HG02840 (cell line): ENCODE results near the gene ADAM30.
"Not testable (repeated sequence)": the region's sequence is repeated elsewhere in the genome, so short reads cannot be mapped to it uniquely, and the experiment has no call there.

Source experiments
- ATAC-seq: cut with Tn5 transposase; IDR thresholded peaks from one replicate; pipeline ENCODE4 v1.9.1; 2021; ENCODE audit warnings: mild to moderate bottlenecking, moderate library complexity, moderate number of reproducible peaks; ENCODE audit not compliant: unreplicated experiment, low FRiP score

Gene ADAM30

GRCh38 chr1:119879510-119880434 lies 16.5 kb downstream of the ADAM30 start:
- ATAC-seq = no peak

- ATAC-seq = no peak
Observed at GRCh38 chr1:119878171-119878570, 18.1 kb downstream of the ADAM30 start.

- ATAC-seq = no peak
Observed at GRCh38 chr1:119874186-119874585, 22.1 kb downstream of the ADAM30 start.

DNA sequence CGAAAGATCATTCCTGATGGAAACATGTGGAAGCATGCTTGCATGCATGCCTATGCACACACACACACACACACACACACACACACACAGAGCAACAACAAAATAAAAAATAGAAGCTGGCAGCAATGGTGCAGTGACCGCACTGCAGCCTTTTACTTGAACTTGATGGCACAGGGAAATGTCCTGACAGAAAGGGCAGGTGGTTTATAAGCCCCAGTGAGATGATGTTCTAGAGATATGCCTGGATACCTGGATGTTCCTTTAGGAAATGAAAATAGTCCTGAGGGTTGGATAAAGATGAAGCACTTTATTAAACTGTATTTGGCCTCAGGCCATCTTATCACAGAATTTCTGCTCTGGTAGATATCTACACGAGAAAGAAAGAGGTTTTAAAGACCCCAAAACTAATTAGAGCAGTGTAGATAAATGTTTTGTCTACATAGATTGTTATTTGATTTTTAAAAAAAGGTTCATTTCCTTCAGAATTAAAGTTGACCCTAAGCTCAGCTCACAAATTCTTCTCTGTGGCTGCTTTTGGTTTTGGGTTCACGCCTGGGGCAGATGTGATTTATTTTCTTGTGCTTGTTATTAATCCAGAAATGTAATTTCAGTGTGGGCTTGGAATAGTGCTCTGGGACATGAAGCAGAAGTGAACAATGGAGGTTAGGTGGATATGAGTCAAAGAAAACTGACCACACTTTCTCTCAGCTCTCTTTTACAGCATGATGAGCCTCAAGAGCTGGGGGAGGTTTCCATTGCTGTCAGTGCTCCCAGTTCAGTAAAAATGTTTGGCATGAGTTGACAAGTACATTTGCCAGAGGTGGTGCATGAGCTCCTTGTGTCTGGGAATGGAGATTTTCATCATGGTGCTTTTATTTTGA lies 22.9 kb downstream of the ADAM30 start:
- ATAC-seq = no peak

GRCh38 chr1:119871881-119872280 lies 24.4 kb downstream of the ADAM30 start:
- ATAC-seq = no peak

DNA sequence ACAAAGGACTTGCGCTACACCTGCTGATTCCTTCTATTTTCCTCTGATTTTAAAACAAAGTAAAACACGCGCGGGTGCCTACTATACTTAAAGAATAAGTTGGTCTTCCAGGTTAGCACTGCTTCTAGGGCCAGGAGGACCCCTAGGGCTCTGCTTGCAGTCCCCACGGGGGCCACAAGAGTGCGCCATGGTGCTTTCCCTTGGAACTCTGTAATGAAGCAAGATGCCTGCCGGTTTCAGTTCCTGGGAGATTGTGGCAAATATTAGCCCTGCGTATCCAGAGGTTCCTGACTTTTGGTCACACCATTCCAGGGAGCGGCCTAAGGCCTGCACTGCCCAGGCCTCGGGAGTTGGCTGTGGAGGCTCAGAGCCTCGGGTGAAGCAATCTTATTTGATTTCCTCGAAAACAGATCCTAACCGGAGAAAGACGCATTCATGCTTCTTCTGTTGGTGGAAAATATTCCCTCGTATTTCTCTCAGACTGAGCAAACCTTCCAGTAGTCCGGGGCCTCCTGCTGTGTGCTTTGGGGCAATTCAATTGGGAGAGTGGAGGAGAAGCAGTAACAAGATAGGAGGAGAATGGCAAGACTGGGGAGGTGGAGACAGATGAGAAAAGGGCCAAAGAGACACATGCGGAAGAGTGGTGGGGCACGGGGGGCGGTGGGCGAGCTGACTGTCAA lies 25.3 kb downstream of the ADAM30 start:
- no peak for ATAC-seq

- no peak for ATAC-seq
Observed at GRCh38 chr1:119869995-119870394, 26.3 kb downstream of the ADAM30 start.

DNA sequence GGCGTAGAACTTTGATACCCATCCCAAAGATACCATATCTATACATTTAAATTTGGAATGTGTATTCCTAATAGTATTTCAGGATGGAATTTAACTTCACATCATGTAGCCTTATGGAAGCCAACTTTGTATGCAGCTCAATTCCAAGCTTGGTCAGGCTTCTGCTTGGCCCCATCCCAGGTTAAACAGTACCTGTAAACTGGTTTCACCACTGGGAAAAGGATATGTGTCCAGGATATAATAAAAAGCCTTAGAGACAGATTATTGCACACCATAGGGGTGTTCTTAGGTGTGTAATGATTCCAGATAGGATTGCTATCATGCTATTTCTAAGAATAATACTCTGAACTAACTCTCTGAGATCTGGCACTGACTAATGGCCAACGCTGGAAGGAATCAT lies 28.1 kb downstream of the ADAM30 start:
- ATAC-seq = no peak

DNA sequence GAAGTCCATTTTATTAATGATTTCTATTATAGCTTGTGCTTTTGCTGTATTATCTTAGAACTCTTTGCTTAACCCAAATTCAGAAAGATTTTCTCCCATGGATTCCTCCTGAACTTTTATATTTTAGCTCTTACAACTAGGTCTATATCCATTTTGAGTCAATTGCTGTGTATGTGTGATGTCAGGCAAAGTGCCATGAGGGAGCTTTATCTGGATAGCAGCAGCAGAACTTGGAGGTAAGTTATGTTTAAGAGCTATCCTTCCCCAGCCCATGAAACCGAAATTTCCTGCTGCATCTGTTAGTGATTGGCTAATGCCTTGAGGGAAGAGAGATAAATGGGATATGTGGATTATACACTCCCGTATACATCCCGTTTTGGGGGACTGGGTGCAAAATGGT lies 29.9 kb downstream of the ADAM30 start:
- ATAC-seq = no peak

GRCh38 chr1:119865627-119866026 lies 30.7 kb downstream of the ADAM30 start:
- no peak for ATAC-seq

GRCh38 chr1:119862276-119862675 lies 34.0 kb downstream of the ADAM30 start:
- ATAC-seq = no peak

DNA sequence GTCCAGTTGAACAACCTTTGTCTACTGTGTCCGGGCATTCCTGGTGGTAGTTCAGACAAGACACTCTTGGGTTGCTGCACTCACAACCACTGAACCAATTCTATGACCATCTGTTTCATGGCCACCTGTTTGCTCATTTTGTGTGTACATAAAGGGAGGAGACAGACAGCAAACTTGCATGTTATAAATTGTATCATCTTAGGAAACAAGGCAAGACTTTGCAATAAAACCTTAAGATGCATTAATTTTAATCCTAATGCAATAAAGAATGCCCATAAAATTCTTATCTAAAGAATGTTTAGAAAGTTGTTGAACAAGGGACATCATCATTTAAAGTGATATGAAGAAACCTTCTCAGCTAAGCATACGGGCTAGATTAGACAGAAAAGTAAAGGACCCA lies 34.8 kb downstream of the ADAM30 start:
- ATAC-seq = no peak

DNA sequence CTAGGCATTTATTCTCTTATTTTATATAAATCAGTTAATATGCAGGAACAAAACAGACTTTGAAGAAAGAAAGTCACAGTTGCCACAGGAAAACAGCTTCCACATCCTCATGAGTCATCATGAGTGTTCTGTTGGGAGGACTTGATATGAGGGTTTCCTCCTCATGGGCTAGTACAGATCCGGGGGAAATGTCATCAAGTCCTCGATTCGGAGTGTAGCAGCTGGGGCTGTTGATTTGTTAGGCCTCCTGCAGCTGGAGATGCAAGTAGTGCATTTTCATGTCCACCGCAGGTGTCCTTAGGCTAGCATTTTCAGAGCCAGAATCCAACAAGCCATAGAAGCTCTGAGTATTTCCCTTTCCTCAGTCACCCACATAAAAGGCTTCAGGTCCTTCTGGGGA lies 36.7 kb downstream of the ADAM30 start:
- ATAC-seq = no peak

DNA sequence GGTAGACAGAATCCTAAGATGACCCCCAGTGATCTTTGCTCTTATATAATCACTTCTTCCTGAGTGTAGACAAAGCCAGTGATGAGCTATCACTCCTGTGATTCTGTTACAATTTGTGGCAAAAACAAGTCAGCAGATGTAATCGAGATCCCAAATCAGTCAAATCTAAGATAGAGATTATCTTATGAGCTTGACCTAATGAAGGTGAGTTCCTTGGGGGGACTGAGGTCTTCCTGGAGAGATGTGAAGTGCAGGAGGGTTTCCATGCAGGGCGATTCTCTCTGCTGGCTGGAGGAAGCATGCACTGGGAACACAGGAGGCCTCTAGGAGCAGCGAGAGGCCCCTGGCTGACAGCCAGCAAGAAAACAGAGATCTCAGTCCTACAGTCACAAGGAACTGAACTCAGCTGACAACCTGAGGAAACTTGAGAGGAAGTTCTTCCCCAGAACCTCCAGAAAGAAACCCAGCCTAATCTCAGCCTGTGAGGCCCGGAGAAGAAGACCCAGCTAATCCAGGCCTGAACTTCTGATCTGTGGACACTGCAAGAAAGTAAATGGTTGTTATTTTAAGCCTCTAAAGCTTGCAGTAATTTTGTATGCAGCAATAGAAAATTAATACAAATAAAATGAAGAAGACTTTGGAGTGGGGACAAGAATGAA lies 37.6 kb downstream of the ADAM30 start:
- not testable (repeated sequence) for ATAC-seq

DNA sequence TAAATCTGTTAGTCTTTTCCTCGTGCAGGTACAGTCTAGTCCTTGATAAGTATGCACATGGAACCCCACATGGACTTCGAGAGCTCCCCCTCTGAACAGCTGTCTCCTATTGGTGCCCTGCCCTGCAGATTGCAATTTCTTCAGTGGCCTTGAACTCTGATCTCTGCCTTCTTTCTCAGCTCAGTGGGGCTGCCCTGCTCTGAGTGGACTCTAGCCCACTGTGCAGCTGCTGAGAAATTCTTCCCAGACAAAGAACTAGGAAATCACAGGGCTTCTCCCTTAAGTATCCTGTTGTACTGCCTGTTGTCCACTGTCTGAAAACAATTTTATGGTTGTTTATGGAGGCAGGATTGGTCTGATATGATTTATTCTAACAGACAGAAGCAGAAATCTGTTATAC lies 38.2 kb downstream of the ADAM30 start:
- ATAC-seq = no peak

- no peak for ATAC-seq
Observed at GRCh38 chr1:119853155-119853554, 43.2 kb downstream of the ADAM30 start.

- not testable (repeated sequence) for ATAC-seq
Observed at GRCh38 chr1:119844206-119844605, 52.1 kb downstream of the ADAM30 start.
